ENCODE data around the gene MROH8.

- TF ChIP-seq POLR2AphosphoS5 (IDR thresholded peaks at IDR 0.05) (no peak), POLR2A (IDR thresholded peaks at IDR 0.05) (no peak)
These were observed 106.8 kb downstream of the MROH8 start for GRCh38 chr20:37072293-37073196.
